GM10266 (cell line): Measurements from ENCODE around the gene TRA2B.
A peak's percentile ranks its signal among the peaks of the same experiment; 100 is the strongest.

ENCODE experiments used
- DNase-seq: peaks from one replicate; pipeline ENCODE4 v3.0.0; 2012; ENCODE audit errors: extremely low spot score
- TF ChIP-seq, protein P1 (sequence below): IDR thresholded peaks from 2 replicates; pipeline ENCODE4 v1.5.1; 2012; ENCODE audit warnings: mild to moderate bottlenecking, low read depth; ENCODE audit not compliant: control insufficient read depth, insufficient read depth; ENCODE audit errors: missing control alignments

Gene TRA2B

GRCh38 chr3:185954366-185954723 lies 16.5 kb upstream of the TRA2B start:
- TF ChIP-seq, protein P1, sequence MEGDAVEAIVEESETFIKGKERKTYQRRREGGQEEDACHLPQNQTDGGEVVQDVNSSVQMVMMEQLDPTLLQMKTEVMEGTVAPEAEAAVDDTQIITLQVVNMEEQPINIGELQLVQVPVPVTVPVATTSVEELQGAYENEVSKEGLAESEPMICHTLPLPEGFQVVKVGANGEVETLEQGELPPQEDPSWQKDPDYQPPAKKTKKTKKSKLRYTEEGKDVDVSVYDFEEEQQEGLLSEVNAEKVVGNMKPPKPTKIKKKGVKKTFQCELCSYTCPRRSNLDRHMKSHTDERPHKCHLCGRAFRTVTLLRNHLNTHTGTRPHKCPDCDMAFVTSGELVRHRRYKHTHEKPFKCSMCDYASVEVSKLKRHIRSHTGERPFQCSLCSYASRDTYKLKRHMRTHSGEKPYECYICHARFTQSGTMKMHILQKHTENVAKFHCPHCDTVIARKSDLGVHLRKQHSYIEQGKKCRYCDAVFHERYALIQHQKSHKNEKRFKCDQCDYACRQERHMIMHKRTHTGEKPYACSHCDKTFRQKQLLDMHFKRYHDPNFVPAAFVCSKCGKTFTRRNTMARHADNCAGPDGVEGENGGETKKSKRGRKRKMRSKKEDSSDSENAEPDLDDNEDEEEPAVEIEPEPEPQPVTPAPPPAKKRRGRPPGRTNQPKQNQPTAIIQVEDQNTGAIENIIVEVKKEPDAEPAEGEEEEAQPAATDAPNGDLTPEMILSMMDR = no peak
- DNase-seq = no peak

GRCh38 chr3:185950728-185951127 lies 12.9 kb upstream of the TRA2B start:
- TF ChIP-seq, protein P1 = no peak
- no peak for DNase-seq

GRCh38 chr3:185949515-185949914 lies 11.7 kb upstream of the TRA2B start:
- TF ChIP-seq, protein P1 = no peak

DNA sequence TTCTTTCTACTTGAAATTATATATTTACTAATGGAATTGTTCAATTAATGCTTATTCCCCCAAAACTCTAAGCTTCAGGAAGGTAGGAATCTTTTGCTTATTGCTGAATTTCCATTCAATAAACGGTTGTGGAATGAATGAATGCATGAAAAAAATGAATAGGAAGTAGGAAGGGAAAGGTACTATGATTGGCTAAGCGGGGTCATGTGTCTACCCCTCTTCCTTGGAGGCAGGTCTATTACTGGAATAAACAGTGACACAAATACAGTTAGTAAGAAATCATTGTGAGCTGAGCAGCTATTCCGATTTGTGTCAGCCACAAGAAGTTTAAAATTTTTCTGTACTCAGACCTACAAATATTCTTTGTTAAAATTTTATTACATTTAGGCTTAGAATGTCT lies 10.5 kb upstream of the TRA2B start:
- no peak for DNase-seq
- TF ChIP-seq, protein P1 = no peak

More at GRCh38 chr3:185949515-185949914, 11.7 kb upstream of the TRA2B start:
- DNase-seq = no peak

GRCh38 chr3:185943760-185944106 lies 5.9 kb upstream of the TRA2B start:
- TF ChIP-seq, protein P1 = no peak
- DNase-seq = no peak

DNA sequence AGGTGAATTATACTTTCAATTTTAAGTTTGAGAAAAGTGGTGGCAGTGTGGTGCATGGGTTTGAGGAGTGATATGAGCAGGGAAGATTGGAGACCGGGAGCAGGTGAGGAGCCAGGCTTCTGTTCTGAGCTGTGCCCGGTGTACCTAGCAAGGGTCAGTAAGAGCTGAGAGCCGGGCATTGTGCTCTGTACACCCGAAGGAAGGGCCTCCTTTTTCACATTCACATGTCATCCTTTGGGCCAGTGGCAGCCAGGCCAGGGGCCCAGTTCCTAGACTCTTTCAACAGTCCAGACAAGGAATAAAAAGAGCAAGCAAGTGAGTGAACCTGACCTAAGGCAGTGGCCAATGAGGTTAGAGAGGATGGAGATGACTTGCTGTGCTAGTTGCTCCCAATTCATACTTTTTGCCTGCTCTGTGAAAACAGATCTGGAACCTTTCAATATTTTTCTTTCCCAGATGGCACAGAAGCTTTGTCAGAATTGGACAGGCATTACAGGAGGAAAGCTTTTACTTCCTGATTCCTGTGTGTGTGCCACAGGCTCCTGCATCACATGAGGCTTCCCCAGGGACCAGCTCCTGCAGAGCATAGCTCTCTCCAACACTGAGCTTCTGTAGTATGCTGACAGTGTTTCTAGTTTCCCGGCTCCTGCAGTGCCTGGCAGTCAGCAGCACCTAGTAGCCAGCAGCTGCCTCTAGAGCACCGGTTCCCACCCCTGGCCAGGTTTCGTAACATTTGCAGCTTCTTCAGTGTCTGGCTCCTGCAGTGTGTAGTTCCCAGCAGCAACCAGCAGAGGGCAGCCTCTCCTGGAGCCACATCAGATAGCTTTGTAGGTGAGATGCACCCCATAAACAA lies 5.3 kb upstream of the TRA2B start:
- TF ChIP-seq, protein P1 = peak; percentile 100
- DNase-seq = peak; percentile 87

- DNase-seq = no peak
- TF ChIP-seq, protein P1 = no peak
These were observed 4.6 kb upstream of the TRA2B start for GRCh38 chr3:185942396-185942795.
